CD4-positive, alpha-beta T cell treated with Interleukin-15 for 1 hour (primary cell): Measurements from ENCODE around the gene GPR162.
A peak's percentile ranks its signal among the peaks of the same experiment; 100 is the strongest.

ENCODE experiments used
- DNase-seq: peaks from one replicate; pipeline ENCODE4 v3.0.0-alpha.2; 2020

Gene GPR162

DNA sequence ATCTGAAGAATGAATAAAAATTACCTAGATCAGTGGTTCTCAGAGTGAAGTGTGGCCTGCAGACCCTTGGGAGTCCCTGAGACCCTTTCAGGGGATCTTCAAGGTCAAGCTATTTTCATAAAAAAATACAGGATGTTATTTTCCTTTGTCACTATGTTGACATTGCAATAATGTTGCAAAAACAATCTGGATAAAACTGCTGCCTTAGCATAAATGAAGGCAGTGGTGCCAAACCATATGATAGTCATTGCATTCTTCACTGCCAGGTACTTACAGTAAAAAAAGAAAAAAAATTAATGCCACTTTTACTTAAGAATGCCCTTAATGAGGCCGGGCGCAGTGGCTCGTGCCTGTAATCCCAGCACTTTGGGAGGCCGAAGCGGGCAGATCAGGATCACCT lies 34.3 kb upstream of the GPR162 start:
- no peak for DNase-seq

DNA sequence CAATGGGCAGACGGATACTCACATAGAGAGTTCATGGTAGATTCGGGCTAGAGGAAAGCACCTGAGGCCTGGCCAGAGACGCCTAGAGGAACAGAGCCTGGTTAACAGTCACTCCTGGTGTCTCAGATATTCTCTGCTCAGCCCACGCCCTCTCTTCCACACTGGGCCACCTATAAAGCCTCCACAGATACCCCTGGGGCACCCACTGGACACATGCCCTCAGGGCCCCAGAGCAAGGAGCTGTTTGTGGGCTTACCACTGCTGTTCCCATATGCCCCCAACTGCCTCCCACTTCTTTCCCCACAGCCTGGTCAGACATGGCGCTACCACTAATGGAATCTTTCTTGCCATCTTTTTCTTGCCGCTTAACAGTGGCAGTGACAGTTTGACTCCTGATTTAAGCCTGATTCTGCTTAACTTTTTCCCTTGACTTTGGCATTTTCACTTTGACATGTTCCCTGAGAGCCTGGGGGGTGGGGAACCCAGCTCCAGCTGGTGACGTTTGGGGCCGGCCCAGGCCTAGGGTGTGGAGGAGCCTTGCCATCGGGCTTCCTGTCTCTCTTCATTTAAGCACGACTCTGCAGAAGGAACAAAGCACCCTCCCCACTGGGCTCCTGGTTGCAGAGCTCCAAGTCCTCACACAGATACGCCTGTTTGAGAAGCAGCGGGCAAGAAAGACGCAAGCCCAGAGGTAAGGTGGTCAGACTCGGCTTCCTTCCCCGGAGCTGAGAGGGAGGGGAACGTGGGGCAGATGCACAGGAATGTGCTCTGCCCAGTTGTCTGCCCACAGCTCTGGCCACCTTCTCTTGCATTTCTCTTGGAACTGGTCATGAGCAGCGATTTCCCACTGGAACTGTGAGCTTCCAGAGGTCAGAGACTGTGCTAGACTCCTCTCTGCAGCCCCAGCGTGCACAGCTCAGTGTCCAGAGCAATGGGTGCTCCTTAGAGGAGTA lies 32.4 kb upstream of the GPR162 start, which contains the start of gene CD4:
CD4 (plus strand) TSS at position 557 of the 953 bp plus-strand sequence. CDS start 10,611 bp downstream, outside the sequence.
- peak; percentile 77 for DNase-seq

DNA sequence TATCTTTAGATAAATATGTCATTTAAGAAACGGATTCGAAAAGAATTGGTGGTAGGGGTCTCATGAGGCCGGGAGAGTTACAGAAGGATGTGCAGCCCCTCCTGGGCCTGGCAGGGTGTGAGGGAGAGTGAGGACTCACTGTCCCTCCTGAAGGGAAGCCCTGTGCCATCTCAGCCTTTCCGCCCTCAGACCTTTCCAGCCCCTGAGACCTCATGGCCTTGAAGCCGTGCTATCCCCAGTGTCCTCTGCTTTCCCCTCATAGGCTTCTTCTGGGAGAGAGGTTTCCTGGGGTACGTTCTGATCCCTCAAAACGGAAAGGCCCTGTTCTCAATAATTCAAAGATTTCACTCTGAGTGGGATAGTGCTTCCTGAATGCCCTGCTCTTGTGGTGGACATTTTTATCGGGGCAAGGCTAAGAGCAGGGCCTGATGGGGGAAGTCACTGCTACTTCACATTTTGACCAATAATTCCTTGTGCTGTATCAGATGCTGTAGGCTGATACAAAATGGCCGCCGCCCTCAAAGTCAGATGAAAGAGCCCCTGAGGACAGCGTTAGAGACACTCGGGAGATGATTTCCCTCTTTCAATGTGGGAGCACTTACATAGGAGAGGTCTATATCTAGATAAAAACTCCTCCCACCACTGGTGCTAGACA lies 31.0 kb upstream of the GPR162 start:
- no peak for DNase-seq

DNA sequence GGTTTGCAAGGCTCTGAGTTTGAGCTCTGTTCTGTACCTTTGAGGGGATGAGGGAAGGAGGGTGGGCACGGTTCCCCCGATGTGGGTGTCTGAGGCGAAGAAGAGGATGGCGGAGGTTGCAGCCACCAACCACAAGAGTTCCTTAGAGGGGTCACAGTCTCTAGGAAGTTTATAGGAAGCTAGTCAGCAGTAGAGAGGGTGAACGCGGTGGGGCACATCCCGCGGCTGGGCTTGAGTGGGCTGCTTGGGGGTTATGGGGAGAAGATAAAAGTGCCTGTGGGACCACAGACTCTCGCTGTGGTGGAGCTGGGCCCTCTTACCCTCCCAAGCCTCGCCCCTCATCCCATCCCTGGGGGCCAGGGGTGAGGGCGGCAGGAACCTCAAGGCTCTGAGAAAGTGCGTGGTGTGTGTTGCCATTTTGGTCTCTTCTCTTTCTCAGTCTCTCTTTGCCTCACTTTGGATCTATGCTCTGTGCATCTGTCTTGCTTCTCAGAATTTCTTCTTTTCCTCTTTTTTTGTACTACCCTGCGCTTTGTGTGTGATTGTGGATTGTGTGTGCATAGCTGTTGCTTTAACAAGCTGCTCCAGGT lies 29.6 kb upstream of the GPR162 start:
- no peak for DNase-seq

DNA sequence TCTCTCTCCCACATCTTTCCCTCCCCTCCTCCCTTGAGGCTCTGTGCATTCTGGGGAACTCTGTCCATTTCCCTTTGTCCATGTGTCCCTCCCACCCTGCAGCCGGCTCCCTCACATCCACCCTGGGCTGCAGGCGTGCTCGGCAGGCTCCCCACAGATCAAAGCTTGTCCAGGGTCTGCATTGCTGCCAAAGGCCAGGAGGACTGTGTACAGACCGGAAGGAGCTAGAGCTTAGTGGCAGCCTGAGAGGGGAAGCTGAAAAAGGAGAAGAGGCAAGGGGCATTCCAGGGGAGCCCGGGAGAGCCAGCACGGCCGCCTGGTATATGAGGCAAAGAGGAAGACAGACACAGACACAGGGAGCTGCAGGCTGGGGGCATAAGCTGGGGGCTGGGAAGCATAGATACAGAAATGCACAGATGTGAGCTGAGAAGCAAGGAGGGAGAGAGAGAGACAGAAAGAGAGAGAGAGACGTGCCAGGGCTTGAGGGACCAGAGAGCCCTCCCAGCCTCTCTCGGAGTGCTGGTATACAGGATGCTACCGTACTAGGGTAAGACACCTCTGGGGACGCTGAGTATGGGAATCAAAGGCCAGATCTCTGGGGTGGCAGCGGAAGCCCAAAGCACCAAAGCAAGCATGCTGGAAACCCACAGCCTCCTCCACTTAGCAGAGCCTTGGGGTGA lies 29.0 kb upstream of the GPR162 start:
- DNase-seq = peak; percentile 64

DNA sequence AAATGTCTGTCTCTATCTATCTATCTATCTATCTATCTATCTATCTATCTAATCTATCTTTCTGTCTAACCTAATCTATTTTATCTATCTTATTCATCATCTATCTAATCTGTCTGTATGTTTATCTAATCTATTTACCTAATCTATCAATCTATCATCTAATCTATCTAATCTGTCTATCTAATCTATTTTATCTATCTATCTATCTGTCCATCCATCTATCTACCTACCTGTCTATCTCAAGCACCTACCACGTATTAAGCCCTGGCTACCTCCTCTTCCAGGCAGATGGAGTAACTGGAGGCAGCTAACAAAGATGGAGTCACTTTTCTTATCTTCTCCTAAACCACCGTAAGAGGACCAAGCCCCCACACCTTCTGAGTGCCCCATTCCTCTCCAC lies 26.5 kb upstream of the GPR162 start:
- no peak for DNase-seq

DNA sequence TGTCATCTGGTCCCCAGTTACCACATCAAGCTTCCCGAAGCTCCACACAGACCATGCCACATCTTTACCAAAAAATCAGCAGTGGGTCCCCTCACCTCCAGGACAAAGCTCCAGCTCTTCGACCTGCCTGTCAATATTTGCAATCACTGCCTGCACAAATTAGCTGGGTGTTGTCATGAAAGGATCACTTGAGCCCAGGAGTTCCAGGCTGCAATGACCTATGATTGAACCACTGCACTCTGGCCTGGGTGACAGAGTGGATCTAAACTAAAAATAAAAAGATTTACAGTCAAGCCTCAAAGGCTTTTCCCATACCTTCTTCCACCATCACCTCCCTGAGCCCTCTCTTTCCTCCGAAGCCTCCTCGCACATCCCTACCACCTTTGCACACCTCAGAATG lies 25.0 kb upstream of the GPR162 start:
- no peak for DNase-seq

DNA sequence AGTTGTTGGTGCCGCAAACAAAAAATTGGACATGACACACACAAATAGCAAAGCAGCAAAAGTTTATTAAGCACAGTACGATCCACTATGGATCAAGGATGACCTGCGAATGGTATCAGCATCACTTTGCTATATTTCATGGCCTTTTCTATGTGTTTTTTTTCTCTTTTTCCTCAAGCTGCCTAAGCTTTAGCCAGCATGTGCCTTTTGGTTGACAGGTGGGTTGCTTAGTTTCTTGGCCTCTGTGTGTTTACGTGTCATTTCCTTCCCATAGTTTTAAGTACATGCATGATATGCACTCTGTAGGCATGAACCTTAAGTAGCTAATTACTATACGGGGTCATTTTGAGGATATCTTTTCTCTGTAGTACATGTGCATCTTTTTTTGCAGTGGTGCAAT lies 22.5 kb upstream of the GPR162 start:
- no peak for DNase-seq

DNA sequence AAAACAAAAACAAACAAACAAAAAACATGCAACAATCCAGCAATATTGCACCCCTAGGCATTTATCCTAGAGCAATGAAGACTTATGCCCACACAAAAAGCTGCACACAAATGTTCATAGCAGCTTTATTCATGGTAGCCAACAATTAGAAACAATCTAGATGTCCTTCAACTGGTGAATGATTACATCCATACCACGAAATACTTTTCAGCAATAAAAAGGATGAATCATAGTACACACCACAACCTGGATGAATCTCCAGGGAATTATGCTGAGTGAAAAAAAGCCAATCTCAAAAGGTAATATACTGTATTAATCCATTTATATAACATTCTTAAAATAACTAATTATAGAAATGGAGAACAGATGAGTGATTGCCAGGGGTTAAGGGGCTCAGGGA lies 14.5 kb upstream of the GPR162 start:
- DNase-seq = no peak

DNA sequence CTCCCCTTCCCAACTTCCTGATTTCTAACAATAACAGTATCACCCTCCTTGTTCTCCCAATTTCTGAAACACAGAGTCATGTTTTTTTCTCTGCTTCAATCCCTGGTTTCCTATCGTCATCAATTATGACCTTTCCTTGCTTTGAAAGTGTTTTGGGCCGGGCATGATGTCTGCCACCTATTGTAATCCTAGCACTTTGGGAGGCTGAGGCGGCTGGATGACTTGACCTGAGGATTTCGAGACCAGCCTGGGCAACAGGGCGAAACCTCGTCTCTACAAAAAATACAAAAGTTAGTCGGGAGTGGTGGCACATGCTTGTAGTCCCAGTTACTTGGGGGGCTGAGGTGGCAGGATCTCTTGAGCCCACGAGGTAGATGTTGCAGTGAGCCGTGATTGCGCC lies 12.6 kb upstream of the GPR162 start:
- DNase-seq = no peak

DNA sequence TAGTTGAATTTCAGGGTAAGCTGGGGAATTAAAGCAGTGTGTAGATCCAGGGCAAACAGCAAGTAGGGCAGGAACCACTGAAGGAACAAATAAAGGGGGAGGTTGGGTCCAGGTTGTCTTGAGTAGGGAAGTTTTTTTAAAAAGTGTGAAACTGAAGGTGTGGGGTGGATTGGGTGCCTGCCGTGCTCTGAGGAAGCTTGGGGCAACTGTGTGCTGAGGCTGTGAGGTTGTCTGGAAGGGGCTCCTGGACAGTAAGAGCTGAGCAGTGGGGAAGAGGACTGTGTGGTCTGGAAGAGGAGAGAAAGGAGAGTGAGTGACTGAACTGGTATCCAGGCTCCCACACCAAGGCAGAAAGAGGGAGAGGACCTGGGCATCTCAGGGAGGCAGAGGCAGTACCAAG lies 10.9 kb upstream of the GPR162 start:
- DNase-seq = no peak

DNA sequence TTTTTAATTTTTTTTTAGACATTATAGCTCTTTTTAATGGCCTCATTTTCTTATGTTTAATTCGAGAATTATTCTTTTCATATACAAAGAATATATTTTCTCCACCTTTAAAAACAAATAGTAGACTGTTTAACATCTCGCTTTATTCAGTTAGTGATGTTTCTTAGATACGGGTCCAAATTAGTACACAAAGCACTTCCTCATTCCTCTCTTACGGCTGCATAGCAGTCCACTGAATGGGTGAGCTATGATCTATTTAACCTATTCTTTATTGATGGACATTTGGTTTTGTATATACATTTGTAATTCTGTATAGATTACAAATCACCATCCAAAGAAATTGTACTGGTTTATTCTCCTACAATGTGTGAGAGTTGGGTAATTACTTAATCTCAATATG lies 8.3 kb upstream of the GPR162 start:
- DNase-seq = no peak

DNA sequence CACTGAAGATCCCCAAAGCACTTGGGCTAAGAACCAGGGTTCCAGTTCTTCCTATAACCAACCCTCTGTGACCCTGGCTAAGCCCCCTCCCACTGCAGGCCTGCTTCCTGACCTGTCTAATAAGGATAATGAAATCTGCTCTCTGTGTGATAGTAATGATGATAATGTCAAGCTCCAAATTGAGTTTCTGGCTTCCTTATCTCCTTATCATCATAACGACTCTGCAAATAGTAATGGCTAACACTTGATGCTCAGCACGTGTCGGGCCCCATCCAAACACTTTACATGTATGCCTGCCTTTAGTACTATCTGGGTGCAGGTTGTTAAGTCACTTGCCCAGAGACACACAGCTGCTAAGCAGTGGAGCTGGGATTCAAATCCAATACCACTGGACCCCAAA lies 5.0 kb upstream of the GPR162 start:
- no peak for DNase-seq

DNA sequence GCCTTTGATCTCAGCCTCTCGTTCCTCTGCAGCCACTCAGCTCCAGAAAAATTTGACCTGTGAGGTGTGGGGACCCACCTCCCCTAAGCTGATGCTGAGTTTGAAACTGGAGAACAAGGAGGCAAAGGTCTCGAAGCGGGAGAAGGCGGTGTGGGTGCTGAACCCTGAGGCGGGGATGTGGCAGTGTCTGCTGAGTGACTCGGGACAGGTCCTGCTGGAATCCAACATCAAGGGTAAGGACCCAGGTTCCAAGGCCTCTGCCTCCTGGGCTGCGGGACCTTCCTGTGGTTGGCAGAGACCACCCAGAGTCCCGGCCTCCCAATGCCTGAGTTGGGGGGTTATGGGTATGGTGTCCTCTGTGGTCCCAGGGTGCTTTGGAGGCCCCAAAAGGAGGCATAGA lies 4.5 kb upstream of the GPR162 start:
- no peak for DNase-seq

DNA sequence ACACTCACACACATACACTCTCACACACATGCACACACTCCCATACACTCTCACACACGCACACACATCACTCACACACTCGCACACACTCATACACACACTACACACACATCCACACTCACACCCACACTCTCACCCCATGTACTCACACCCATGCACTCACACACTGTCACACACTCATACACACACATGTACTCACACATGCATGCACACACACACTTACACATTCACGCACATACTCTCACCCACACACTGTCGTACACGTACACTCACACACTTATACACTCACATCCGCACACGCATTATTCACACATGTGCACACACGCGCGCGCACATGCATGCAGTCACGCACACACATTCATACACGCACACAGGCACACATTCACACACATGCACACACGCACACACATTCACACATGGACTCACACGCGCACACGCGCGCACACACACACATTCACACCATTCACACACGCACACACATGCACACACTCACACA lies 3.9 kb upstream of the GPR162 start:
- no peak for DNase-seq

DNA sequence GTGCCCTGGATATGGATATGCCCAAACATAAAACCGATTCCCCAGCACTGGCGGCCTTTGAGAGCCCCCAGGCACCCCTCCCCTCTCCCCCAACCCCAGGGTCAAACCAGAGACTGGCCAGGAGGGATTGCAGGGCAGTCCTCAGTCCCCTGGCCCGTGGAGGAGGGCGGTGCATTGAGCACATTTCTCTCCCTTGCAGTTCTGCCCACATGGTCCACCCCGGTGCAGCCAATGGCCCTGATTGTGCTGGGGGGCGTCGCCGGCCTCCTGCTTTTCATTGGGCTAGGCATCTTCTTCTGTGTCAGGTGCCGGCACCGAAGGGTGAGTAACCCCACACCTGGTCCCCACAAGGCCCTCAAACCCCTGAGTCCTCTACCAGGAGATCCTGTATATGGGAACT lies 3.4 kb upstream of the GPR162 start:
- DNase-seq = no peak

DNA sequence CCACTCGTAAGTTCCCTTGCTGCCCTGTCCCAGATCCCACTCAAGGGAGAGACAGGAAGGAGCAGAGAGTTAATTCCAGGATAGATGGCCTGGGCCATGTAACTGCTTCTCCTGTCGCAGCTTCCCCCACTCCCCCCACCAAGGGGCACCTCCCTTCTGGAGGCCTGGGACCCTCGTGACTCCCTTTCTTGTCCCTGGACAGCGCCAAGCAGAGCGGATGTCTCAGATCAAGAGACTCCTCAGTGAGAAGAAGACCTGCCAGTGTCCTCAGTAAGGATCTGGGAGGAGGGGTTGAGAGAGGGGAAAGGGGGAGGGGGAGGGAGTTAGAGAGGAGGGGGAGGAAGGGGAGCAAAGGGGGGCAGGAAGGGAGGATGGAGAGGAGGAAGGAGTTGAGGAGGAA lies 3.0 kb upstream of the GPR162 start:
- no peak for DNase-seq

DNA sequence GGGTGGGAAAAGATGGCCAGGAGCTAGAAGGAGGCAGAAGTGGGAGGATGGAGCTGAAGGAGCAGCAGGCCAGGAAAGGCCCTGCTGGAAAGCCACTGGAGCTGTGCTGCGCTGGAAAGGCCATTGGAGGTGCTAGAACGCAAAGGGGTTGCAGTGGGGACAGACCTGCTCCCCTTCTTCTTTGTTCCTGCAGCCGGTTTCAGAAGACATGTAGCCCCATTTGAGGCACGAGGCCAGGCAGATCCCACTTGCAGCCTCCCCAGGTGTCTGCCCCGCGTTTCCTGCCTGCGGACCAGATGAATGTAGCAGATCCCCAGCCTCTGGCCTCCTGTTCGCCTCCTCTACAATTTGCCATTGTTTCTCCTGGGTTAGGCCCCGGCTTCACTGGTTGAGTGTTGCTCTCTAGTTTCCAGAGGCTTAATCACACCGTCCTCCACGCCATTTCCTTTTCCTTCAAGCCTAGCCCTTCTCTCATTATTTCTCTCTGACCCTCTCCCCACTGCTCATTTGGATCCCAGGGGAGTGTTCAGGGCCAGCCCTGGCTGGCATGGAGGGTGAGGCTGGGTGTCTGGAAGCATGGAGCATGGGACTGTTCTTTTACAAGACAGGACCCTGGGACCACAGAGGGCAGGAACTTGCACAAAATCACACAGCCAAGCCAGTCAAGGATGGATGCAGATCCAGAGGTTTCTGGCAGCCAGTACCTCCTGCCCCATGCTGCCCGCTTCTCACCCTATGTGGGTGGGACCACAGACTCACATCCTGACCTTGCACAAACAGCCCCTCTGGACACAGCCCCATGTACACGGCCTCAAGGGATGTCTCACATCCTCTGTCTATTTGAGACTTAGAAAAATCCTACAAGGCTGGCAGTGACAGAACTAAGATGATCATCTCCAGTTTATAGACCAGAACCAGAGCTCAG lies 2.3 kb upstream of the GPR162 start:
- DNase-seq = no peak

DNA sequence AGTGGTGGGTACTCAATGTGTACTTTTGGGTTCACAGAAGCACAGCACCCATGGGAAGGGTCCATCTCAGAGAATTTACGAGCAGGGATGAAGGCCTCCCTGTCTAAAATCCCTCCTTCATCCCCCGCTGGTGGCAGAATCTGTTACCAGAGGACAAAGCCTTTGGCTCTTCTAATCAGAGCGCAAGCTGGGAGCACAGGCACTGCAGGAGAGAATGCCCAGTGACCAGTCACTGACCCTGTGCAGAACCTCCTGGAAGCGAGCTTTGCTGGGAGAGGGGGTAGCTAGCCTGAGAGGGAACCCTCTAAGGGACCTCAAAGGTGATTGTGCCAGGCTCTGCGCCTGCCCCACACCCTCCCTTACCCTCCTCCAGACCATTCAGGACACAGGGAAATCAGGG lies 1.5 kb upstream of the GPR162 start:
- no peak for DNase-seq

DNA sequence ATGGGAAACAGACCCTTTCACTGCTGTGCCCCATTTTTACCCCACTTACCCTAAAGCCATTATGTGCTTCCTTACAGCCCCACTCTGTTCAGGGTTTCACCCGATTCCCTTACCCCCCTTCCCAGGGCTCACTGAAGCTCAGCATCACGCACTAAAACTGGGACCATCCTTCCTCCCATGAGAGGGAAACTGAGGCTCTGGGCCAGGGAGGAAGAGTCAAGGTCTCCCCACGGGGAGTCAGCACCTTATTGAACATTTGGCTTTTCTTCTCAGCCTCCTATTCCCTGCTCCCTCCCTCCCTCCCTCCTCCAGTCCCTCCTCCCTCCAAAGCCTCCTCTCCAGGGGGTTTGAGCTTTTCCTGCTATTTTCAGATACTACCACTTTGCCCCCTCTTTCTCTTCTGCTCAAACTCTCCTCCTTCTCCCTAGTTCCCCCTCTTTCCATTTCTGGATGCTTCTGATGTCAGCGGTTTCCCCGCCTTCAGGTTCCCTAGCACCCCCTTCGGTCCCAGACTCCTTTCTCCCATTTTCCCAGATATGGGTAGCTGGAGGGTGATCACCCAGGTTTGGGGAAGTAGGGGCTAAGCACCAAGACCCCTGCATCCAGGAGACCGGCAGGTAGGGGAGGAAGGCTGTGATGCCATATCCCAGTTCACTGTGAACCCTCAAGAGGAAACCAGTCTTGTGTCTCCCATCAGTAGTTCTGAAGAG lies 960 bp downstream of the GPR162 start:
- DNase-seq = no peak
